Measurements from ENCODE around the gene SUPT20HL1. TPM values are rescaled to one million over a fixed set of nuclear protein-coding genes. Genes with fewer than 3 reads are reported as not detected.

The SUPT20HL1 gene
- total and polyA plus RNA-seq, 2 experiments from 2014 or later = not detected

DNA sequence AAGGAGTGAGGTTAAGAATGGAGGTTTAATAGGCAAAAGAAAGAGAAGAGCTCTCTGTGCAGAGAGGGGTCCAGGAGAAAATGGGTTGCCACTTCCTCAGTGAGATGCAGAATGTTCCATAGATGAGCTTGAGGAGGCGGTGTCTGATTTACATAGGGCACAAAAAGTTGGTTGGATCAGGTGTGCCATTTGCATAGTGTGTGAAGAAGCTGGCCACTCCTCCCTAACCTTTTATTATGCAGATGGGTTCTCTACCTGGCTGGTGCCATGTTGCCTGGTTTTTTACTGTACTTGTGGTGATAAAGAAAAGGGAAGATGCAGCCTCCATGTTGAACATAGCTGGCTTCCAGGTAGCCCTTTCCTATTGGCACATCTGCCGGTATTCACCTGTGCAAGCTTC, 27.3 kb downstream of the SUPT20HL1 start (continued):
- TF ChIP-seq, protein P1, sequence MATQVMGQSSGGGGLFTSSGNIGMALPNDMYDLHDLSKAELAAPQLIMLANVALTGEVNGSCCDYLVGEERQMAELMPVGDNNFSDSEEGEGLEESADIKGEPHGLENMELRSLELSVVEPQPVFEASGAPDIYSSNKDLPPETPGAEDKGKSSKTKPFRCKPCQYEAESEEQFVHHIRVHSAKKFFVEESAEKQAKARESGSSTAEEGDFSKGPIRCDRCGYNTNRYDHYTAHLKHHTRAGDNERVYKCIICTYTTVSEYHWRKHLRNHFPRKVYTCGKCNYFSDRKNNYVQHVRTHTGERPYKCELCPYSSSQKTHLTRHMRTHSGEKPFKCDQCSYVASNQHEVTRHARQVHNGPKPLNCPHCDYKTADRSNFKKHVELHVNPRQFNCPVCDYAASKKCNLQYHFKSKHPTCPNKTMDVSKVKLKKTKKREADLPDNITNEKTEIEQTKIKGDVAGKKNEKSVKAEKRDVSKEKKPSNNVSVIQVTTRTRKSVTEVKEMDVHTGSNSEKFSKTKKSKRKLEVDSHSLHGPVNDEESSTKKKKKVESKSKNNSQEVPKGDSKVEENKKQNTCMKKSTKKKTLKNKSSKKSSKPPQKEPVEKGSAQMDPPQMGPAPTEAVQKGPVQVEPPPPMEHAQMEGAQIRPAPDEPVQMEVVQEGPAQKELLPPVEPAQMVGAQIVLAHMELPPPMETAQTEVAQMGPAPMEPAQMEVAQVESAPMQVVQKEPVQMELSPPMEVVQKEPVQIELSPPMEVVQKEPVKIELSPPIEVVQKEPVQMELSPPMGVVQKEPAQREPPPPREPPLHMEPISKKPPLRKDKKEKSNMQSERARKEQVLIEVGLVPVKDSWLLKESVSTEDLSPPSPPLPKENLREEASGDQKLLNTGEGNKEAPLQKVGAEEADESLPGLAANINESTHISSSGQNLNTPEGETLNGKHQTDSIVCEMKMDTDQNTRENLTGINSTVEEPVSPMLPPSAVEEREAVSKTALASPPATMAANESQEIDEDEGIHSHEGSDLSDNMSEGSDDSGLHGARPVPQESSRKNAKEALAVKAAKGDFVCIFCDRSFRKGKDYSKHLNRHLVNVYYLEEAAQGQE (IDR thresholded peaks at IDR 0.05; ENCODE audit: unreplicated experiment) = no peak
- TF ChIP-seq, protein P2, sequence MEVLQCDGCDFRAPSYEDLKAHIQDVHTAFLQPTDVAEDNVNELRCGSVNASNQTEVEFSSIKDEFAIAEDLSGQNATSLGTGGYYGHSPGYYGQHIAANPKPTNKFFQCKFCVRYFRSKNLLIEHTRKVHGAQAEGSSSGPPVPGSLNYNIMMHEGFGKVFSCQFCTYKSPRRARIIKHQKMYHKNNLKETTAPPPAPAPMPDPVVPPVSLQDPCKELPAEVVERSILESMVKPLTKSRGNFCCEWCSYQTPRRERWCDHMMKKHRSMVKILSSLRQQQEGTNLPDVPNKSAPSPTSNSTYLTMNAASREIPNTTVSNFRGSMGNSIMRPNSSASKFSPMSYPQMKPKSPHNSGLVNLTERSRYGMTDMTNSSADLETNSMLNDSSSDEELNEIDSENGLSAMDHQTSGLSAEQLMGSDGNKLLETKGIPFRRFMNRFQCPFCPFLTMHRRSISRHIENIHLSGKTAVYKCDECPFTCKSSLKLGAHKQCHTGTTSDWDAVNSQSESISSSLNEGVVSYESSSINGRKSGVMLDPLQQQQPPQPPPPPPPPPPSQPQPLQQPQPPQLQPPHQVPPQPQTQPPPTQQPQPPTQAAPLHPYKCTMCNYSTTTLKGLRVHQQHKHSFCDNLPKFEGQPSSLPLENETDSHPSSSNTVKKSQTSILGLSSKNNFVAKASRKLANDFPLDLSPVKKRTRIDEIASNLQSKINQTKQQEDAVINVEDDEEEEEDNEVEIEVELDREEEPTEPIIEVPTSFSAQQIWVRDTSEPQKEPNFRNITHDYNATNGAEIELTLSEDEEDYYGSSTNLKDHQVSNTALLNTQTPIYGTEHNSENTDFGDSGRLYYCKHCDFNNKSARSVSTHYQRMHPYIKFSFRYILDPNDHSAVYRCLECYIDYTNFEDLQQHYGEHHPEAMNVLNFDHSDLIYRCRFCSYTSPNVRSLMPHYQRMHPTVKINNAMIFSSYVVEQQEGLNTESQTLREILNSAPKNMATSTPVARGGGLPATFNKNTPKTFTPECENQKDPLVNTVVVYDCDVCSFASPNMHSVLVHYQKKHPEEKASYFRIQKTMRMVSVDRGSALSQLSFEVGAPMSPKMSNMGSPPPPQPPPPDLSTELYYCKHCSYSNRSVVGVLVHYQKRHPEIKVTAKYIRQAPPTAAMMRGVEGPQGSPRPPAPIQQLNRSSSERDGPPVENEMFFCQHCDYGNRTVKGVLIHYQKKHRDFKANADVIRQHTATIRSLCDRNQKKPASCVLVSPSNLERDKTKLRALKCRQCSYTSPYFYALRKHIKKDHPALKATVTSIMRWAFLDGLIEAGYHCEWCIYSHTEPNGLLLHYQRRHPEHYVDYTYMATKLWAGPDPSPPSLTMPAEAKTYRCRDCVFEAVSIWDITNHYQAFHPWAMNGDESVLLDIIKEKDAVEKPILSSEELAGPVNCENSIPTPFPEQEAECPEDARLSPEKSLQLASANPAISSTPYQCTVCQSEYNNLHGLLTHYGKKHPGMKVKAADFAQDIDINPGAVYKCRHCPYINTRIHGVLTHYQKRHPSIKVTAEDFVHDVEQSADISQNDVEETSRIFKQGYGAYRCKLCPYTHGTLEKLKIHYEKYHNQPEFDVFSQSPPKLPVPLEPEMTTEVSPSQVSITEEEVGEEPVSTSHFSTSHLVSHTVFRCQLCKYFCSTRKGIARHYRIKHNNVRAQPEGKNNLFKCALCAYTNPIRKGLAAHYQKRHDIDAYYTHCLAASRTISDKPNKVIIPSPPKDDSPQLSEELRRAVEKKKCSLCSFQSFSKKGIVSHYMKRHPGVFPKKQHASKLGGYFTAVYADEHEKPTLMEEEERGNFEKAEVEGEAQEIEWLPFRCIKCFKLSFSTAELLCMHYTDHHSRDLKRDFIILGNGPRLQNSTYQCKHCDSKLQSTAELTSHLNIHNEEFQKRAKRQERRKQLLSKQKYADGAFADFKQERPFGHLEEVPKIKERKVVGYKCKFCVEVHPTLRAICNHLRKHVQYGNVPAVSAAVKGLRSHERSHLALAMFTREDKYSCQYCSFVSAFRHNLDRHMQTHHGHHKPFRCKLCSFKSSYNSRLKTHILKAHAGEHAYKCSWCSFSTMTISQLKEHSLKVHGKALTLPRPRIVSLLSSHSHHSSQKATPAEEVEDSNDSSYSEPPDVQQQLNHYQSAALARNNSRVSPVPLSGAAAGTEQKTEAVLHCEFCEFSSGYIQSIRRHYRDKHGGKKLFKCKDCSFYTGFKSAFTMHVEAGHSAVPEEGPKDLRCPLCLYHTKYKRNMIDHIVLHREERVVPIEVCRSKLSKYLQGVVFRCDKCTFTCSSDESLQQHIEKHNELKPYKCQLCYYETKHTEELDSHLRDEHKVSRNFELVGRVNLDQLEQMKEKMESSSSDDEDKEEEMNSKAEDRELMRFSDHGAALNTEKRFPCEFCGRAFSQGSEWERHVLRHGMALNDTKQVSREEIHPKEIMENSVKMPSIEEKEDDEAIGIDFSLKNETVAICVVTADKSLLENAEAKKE (CRISPR knock-in tag; IDR thresholded peaks at IDR 0.05) = no peak
- TF ChIP-seq EZH2phosphoT487 (IDR thresholded peaks at IDR 0.05; ENCODE audit: unreplicated experiment) = no peak

DNA sequence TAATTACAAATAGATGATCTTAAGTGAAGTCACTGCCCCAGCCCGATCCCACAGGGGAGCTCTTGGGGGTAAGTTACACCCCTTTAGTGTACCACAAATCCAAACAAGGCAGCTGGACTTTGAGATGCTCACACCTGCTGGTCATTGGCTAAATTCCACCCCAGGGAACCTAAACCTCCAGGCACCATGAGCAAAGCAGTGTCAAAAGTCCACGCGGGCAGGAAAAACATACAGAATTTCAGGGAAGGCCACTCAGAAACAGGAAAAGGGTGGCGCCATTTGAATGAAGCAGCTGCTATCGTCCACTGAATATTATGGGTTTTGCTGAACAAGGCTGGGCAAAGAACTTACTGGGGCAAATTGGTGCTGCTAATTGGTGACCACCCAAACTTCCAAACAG, 30.9 kb downstream of the SUPT20HL1 start:
- no peaks in the 10 kb centered on the region for H3K27me3 Mint-ChIP-seq (ENCODE audit: insufficient read depth, low read depth, poor library complexity)
- no peak for ATAC-seq
- TF ChIP-seq, protein P2 (CRISPR knock-in tag; IDR thresholded peaks at IDR 0.05) = no peak
- TF ChIP-seq CREB1 (CRISPR knock-in tag; IDR thresholded peaks at IDR 0.05; ENCODE audit: low read depth) = no peak

More for the DNA sequence above, 30.9 kb downstream of the SUPT20HL1 start:
- H3K4me2 ChIP-seq = no peak overlapping the region
- Mint-ChIP-seq H3K27ac (no peak overlapping the region), H3K9me3 (no peaks in the 10 kb centered on the region), H3K4me1 (peaks cover 24% of the 10 kb centered on the region), H3K36me3 (ENCODE audit: low read depth) (no peaks in the 10 kb centered on the region), H3K4me3 (no peak overlapping the region)
- H3K79me2 ChIP-seq (replicated peaks; ENCODE audit: insufficient read depth) = no peaks in the 10 kb centered on the region
- H3K27me3 ChIP-seq (ENCODE audit: insufficient read depth) = no peaks in the 10 kb centered on the region
- no peaks in the 10 kb centered on the region for H3K36me3 ChIP-seq (ENCODE audit: insufficient read depth)
- no peak overlapping the region for H2AFZ ChIP-seq
- no peaks in the 10 kb centered on the region for H4K20me1 ChIP-seq (replicated peaks; ENCODE audit: insufficient read depth)
- no peaks in the 10 kb centered on the region for H3F3A ChIP-seq (replicated peaks; ENCODE audit: low read depth)
- no peak for DNase-seq (ENCODE audit: low spot score)
- no peaks in the 10 kb centered on the region for H3K9me2 ChIP-seq (ENCODE audit: insufficient read depth)
- H3K4me3 ChIP-seq = no peak overlapping the region
- no peak overlapping the region for H3K27ac ChIP-seq (ENCODE audit: low read depth)
- H3K4me1 ChIP-seq (ENCODE audit: insufficient read depth) = peaks cover 9% of the 10 kb centered on the region; the same call in 1 of the 2 replicates

Measured in GM23338 (cell line).